K562 (cell line): ENCODE data around the gene RTL10. TPM values are rescaled to one million over a fixed set of nuclear protein-coding genes. Genes with fewer than 3 reads are reported as not detected.

Source experiments
- BHLHE40 ChIP-seq: IDR thresholded peaks from 2 replicates; pipeline ENCODE4 v1.6.1; 2011; ENCODE audit warnings: low read length, improper control_type of control experiment
- BRD9 ChIP-seq: fragments of 450-650 bp; IDR thresholded peaks from 2 replicates; pipeline ENCODE4 v1.6.1; 2018; ENCODE audit warnings: low read depth; ENCODE audit not compliant: partially characterized antibody
- BRF1 ChIP-seq: IDR thresholded peaks from 3 replicates; pipeline ENCODE4 v1.6.1; 2011; ENCODE audit warnings: borderline replicate concordance, mild to moderate bottlenecking; ENCODE audit not compliant: insufficient read length; ENCODE audit errors: extremely low read depth
- DIDO1 ChIP-seq: fragments of 450-650 bp; IDR thresholded peaks from 2 replicates; pipeline ENCODE4 v1.6.1; 2016; ENCODE audit warnings: low read depth, missing biosample characterization, missing genetic modification characterization
- ELF4 ChIP-seq: fragments of 450-650 bp; formaldehyde crosslinking; IDR thresholded peaks from 2 replicates; pipeline ENCODE4 v1.4.0; 2022; ENCODE audit warnings: missing genetic modification characterization
- ETV6 ChIP-seq, 3 experiments: fragments of 150-350 bp in 1 of 3; sonication (generic) in 1 of 3; formaldehyde crosslinking in 1 of 3; IDR thresholded peaks; 2 replicates each; pipeline versions ENCODE4 v1.6.1 to v1.8.0; 2014 to 2022; ENCODE audit warnings: borderline replicate concordance in 2 of 3, low read depth in 2 of 3, antibody characterized with exemption in 1 of 3, low read length in 1 of 3, mild to moderate bottlenecking in 1 of 3, missing genetic modification reagents in 1 of 3
- FIP1L1 ChIP-seq: fragments of 200-400 bp; formaldehyde crosslinking; IDR thresholded peaks from 2 replicates; pipeline ENCODE4 v1.6.1; 2018; ENCODE audit warnings: mild to moderate bottlenecking, low read depth, low read length; ENCODE audit not compliant: poor library complexity, severe bottlenecking
- FOXM1 ChIP-seq, 2 experiments: fragments of 450-650 bp in 1 of 2; sonication (generic) in 1 of 2; formaldehyde crosslinking in 1 of 2; IDR thresholded peaks; 2 replicates each; pipeline versions ENCODE4 v1.6.1 to v1.9.0; 2017 to 2022; ENCODE audit warnings: low read depth in 2 of 2, mild to moderate bottlenecking in 2 of 2, missing genetic modification reagents in 1 of 2, moderate library complexity in 1 of 2
- HDAC6 ChIP-seq: IDR thresholded peaks from 2 replicates; pipeline ENCODE4 v1.6.1; 2012; ENCODE audit warnings: low read depth, mild to moderate bottlenecking, control low read depth, inconsistent platforms, low read length, moderate library complexity
- KLF16 ChIP-seq: IDR thresholded peaks from 2 replicates; pipeline ENCODE4 v1.6.1; 2016; ENCODE audit warnings: antibody characterized with exemption
- MBD2 ChIP-seq: sonication (generic); IDR thresholded peaks from 2 replicates; pipeline ENCODE4 v1.6.1; 2016; ENCODE audit warnings: low read depth, borderline replicate concordance
- MCM5 ChIP-seq: fragments of 450-650 bp; IDR thresholded peaks from 2 replicates; pipeline ENCODE4 v1.6.1; 2016; ENCODE audit warnings: low read depth
- NCOA1 ChIP-seq: fragments of 450-650 bp; IDR thresholded peaks from 2 replicates; pipeline ENCODE4 v1.6.1; 2016; ENCODE audit warnings: low read depth
- NR1H2 ChIP-seq: sonication (generic); formaldehyde crosslinking; IDR thresholded peaks from 2 replicates; pipeline ENCODE4 v1.4.0; 2020; ENCODE audit warnings: mild to moderate bottlenecking, missing genetic modification reagents
- PML ChIP-seq: IDR thresholded peaks from 2 replicates; pipeline ENCODE4 v1.6.1; 2012; ENCODE audit warnings: low read length, inconsistent platforms
- POLR2A ChIP-seq: fragments of 450-650 bp; conservative IDR thresholded peaks from 2 replicates; pipeline ENCODE4 v1.6.1; 2016
- PTTG1 ChIP-seq: fragments of 450-650 bp; IDR thresholded peaks from 2 replicates; pipeline ENCODE4 v1.6.1; 2016; ENCODE audit warnings: low read depth, mild to moderate bottlenecking, missing genetic modification characterization, missing compliant biosample characterization
- STAT5B ChIP-seq: fragments of 250-450 bp; sonication (Bioruptor Pico); IDR thresholded peaks from 2 replicates; pipeline ENCODE4 v1.8.0; 2021; ENCODE audit warnings: mild to moderate bottlenecking, inconsistent platforms
- TCF7 ChIP-seq: sonication (generic); IDR thresholded peaks from 2 replicates; pipeline ENCODE4 v1.6.1; 2016; ENCODE audit warnings: antibody characterized with exemption, borderline replicate concordance
- YY1 ChIP-seq, 3 experiments: IDR thresholded peaks; 2 replicates each; pipeline ENCODE4 v1.6.1; 2011; ENCODE audit warnings: low read length in 2 of 3, mild to moderate bottlenecking in 2 of 3, moderate library complexity in 2 of 3, borderline replicate concordance in 1 of 3, control low read depth in 1 of 3, low read depth in 1 of 3; ENCODE audit not compliant: insufficient read depth in 3 of 3, insufficient replicate concordance in 2 of 3, control insufficient read depth in 1 of 3, insufficient read length in 1 of 3; ENCODE audit errors: extremely low read depth in 1 of 3
- ZKSCAN3 ChIP-seq: fragments of 250-450 bp; sonication (Bioruptor Pico); IDR thresholded peaks from 2 replicates; pipeline ENCODE4 v1.4.0; 2020
- ZNF253 ChIP-seq: fragments of 250-450 bp; sonication (Bioruptor Pico); conservative IDR thresholded peaks from 2 replicates; pipeline ENCODE4 v1.6.1; 2021; ENCODE audit warnings: mild to moderate bottlenecking
- ZNF398 ChIP-seq: fragments of 250-450 bp; sonication (Bioruptor Pico); IDR thresholded peaks from 2 replicates; pipeline ENCODE4 v1.8.0; 2021; ENCODE audit warnings: moderate library complexity, mild to moderate bottlenecking, inconsistent platforms
- polyA plus RNA-seq, 8 experiments: library from polyadenylated mRNA; depleted of rRNA in 4 of 8; stranded (reverse) in 5 of 8; unstranded in 3 of 8; fragments of >200 nt; fragmentation: Nextera tagmentation in 2 of 8; fragmentation: Illumina TruSeq in 1 of 8; extraction: Ambion mirVana in 2 of 8; extraction: Trizol in 1 of 8; gene quantifications; 2 replicates each; pipeline versions ENCODE4 v1.2.1 to v1.2.3, GENCODE V29; 2011 to 2014; ENCODE audit warnings: inconsistent platforms in 1 of 8, missing spikeins in 1 of 8
- total RNA-seq, 7 experiments: library from RNA; depleted of rRNA in 6 of 7; stranded (reverse); fragments of >200 nt in 6 of 7; fragmentation: Illumina TruSeq in 2 of 7; extraction: Trizol in 2 of 7; gene quantifications; 2 replicates each; pipeline versions ENCODE4 v1.2.1 to v1.2.3, GENCODE V29; 2011 to 2021; ENCODE audit warnings: low replicate concordance in 1 of 7
- TF ChIP-seq, protein P1 (sequence below), 2 experiments: fragments of 200-800 bp in 1 of 2; sonication (Bioruptor generic) in 1 of 2; sonication (generic) in 1 of 2; formaldehyde crosslinking in 1 of 2; IDR thresholded peaks in 1 of 2; conservative IDR thresholded peaks in 1 of 2; 2 replicates each; pipeline versions ENCODE4 v1.5.0 to v1.6.1; 2016 to 2020; ENCODE audit warnings: missing compliant biosample characterization in 1 of 2, missing genetic modification characterization in 1 of 2, missing genetic modification reagents in 1 of 2

RTL10 gene
- total and polyA plus RNA-seq, 9 of the 15 experiments (the other 6 are each of a cell fraction or from before 2014, with no cell fraction given), result 19.8 to 75.5 (median 32.5) TPM

- TF ChIP-seq ETV6 (IDR thresholded peaks at IDR 0.05; ENCODE audit: borderline replicate concordance in 1 of 2, low read depth in 2 of 2, low read length in 1 of 2) (peak in 1 of 2 experiments; percentile 12; a peak in 1 of 4 replicates), ETV6 (CRISPR knock-in tag; IDR thresholded peaks at IDR 0.05; ENCODE audit: borderline replicate concordance) (no peak), ZNF398 (CRISPR knock-in tag) (no peak), FOXM1 (IDR thresholded peaks at IDR 0.05; ENCODE audit: low read depth) (no peak), FOXM1 (CRISPR knock-in tag; IDR thresholded peaks at IDR 0.05; ENCODE audit: low read depth) (no peak), FIP1L1 (no peak), DIDO1 (tag) (peak; percentile 87), PTTG1 (no peak), KLF16 (no peak), ZNF253 (CRISPR knock-in tag) (peak; percentile 87), NR1H2 (CRISPR knock-in tag) (no peak), TCF7 (no peak), YY1 (IDR thresholded peaks at IDR 0.05; ENCODE audit: borderline replicate concordance in 1 of 3, control insufficient read depth in 1 of 3, extremely low read depth in 1 of 3, insufficient read depth in 3 of 3, insufficient read length in 1 of 3, insufficient replicate concordance in 2 of 3, low read depth in 1 of 3, low read length in 2 of 3) (peak in 1 of 3 experiments; percentile 88), POLR2A (no peak), PML (no peak), STAT5B (CRISPR knock-in tag) (no peak), ELF4 (CRISPR knock-in tag) (peak; percentile 3; the same call in 1 of the 2 replicates), MCM5 (no peak), ZKSCAN3 (no peak), BHLHE40 (peak; percentile 95), HDAC6 (peak; percentile 92; the same call in 1 of the 2 replicates), NCOA1 (no peak), BRD9 (no peak), BRF1 (no peak), MBD2 (no peak)
- TF ChIP-seq, protein P1, sequence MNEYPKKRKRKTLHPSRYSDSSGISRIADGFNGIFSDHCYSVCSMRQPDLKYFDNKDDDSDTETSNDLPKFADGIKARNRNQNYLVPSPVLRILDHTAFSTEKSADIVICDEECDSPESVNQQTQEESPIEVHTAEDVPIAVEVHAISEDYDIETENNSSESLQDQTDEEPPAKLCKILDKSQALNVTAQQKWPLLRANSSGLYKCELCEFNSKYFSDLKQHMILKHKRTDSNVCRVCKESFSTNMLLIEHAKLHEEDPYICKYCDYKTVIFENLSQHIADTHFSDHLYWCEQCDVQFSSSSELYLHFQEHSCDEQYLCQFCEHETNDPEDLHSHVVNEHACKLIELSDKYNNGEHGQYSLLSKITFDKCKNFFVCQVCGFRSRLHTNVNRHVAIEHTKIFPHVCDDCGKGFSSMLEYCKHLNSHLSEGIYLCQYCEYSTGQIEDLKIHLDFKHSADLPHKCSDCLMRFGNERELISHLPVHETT (CRISPR knock-in tag; conservative IDR thresholded peaks at IDR 0.05 in 1 of 2, IDR thresholded peaks at IDR 0.05 in 1 of 2), result no peak
Observed at GRCh38 chr22:19854778-19855503, at the start of gene RTL10, which contains the start of gene GNB1L (continued).
